ENCODE measurements around the gene ZNF853.

Gene ZNF853

GRCh38 chr7:6642861-6643640 lies 27.6 kb downstream of the ZNF853 start:
- H3K4me3 ChIP-seq (ENCODE audit: control insufficient read depth, low read depth, low read length): no peak overlapping the region
- no peak for DNase-seq (ENCODE audit: low read depth)
- TF ChIP-seq CTCF (IDR thresholded peaks at IDR 0.05; ENCODE audit: control insufficient read depth, insufficient read depth, low read depth, low read length, missing control alignments): no peak

- no peak for DNase-seq (ENCODE audit: low read depth)
- H3K4me3 ChIP-seq (ENCODE audit: control insufficient read depth, low read depth, low read length): no peak overlapping the region
- no peak for TF ChIP-seq CTCF (IDR thresholded peaks at IDR 0.05; ENCODE audit: control insufficient read depth, insufficient read depth, low read depth, low read length, missing control alignments)
Observed at GRCh38 chr7:6643915-6644625, 28.7 kb downstream of the ZNF853 start.

GRCh38 chr7:6644728-6645127 lies 29.3 kb downstream of the ZNF853 start:
- H3K4me3 ChIP-seq (ENCODE audit: control insufficient read depth, low read depth, low read length): no peak overlapping the region
- no peak for TF ChIP-seq CTCF (IDR thresholded peaks at IDR 0.05; ENCODE audit: control insufficient read depth, insufficient read depth, low read depth, low read length, missing control alignments)
- DNase-seq (ENCODE audit: low read depth): no peak

GRCh38 chr7:6646465-6646864 lies 31.1 kb downstream of the ZNF853 start:
- TF ChIP-seq CTCF (IDR thresholded peaks at IDR 0.05; ENCODE audit: control insufficient read depth, insufficient read depth, low read depth, low read length, missing control alignments): no peak
- DNase-seq (ENCODE audit: low read depth): no peak
- H3K4me3 ChIP-seq (ENCODE audit: control insufficient read depth, low read depth, low read length): no peak overlapping the region

GRCh38 chr7:6647080-6647479 lies 31.7 kb downstream of the ZNF853 start:
- DNase-seq (ENCODE audit: low read depth): no peak
- no peak for TF ChIP-seq CTCF (IDR thresholded peaks at IDR 0.05; ENCODE audit: control insufficient read depth, insufficient read depth, low read depth, low read length, missing control alignments)
- H3K4me3 ChIP-seq (ENCODE audit: control insufficient read depth, low read depth, low read length): no peak overlapping the region

GRCh38 chr7:6647541-6647940 lies 32.1 kb downstream of the ZNF853 start:
- no peak for DNase-seq (ENCODE audit: low read depth)
- no peak overlapping the region for H3K4me3 ChIP-seq (ENCODE audit: control insufficient read depth, low read depth, low read length)
- no peak for TF ChIP-seq CTCF (IDR thresholded peaks at IDR 0.05; ENCODE audit: control insufficient read depth, insufficient read depth, low read depth, low read length, missing control alignments)
